ENCODE measurements around the gene FARS2. TPM values are rescaled to one million over a fixed set of nuclear protein-coding genes. Genes with fewer than 3 reads are reported as not detected.

Gene FARS2
- polyA plus RNA-seq, 1 of the 3 experiments (the other 2 are of a cell fraction), result 12.5 TPM

- Histone ChIP-seq H2AFZ (ENCODE audit: low read depth) (peak overlapping the region; percentile 7; the same call in 1 of the 2 replicates), H3K4me2 (peak overlapping the region; percentile 69), H3F3A (replicated peaks; ENCODE audit: insufficient read depth) (peaks cover 41% of the 10 kb centered on the region), H3K9me2 (no peaks in the 10 kb centered on the region), H3K79me2 (ENCODE audit: insufficient read depth) (peaks cover 9% of the 10 kb centered on the region), H3K9me3 (no peaks in the 10 kb centered on the region), H4K20me1 (ENCODE audit: insufficient read depth) (no peaks in the 10 kb centered on the region), H3K27me3 (ENCODE audit: insufficient read depth) (no peaks in the 10 kb centered on the region), H3K36me3 (replicated peaks in 1 of 2; ENCODE audit: control insufficient read depth in 1 of 2, insufficient read depth in 2 of 2, low read length in 1 of 2) (no peaks in the 10 kb centered on the region), H3K4me3 (ENCODE audit: low read depth in 2 of 2, low read length in 1 of 2) (peak overlapping the region; percentile 27 to 48), H3K9ac (peak overlapping the region; percentile 67; the same call in 1 of the 2 replicates), H3K27ac (ENCODE audit: low read depth in 2 of 2, low read length in 1 of 2) (peak overlapping the region; percentile 83 to 94), H3K4me1 (ENCODE audit: control insufficient read depth in 1 of 2, insufficient read depth in 2 of 2, low read depth in 1 of 2, low read length in 1 of 2) (peaks cover 0 to 37% of the 10 kb centered on the region in 2 experiments; a peak in 3 of 4 replicates)
- WGBS (ENCODE audit: low lambda C conversion rate), result 13% methylated on average over 10 of the region's 10 CpGs
- ChIA-PET POLR2A (no interaction called here), CTCF (no interaction called here)
- peak; percentile 10 for DNase-seq
- no peak for TF ChIP-seq RAD21 (IDR thresholded peaks at IDR 0.05; ENCODE audit: low read length)
- 0 out of 2 replicates have a peak, but pooled peaks have one; percentile 20 for TF ChIP-seq SIN3A (IDR thresholded peaks at IDR 0.05; ENCODE audit: borderline replicate concordance, low read depth, low read length)
- TF ChIP-seq MEF2A (IDR thresholded peaks at IDR 0.05; ENCODE audit: borderline replicate concordance, low read depth), result peak; percentile 71
- no peak for TF ChIP-seq GATA2 (CRISPR knock-in tag; IDR thresholded peaks at IDR 0.05)
- no peak for TF ChIP-seq FOXJ3 (CRISPR knock-in tag; IDR thresholded peaks at IDR 0.05)
- no peak for TF ChIP-seq GABPA (IDR thresholded peaks at IDR 0.05; ENCODE audit: low read depth)
- TF ChIP-seq NFIC (IDR thresholded peaks at IDR 0.05; ENCODE audit: borderline replicate concordance), result peak; percentile 62
- TF ChIP-seq FOSL2 (IDR thresholded peaks at IDR 0.05; ENCODE audit: borderline replicate concordance, low read depth), result peak; percentile 82
- no peak for TF ChIP-seq YY1 (IDR thresholded peaks at IDR 0.05; ENCODE audit: low read depth)
- peak; percentile 94 for TF ChIP-seq TCF12 (IDR thresholded peaks at IDR 0.05)
- TF ChIP-seq MXI1 (IDR thresholded peaks at IDR 0.05; ENCODE audit: low read depth, low read length), result no peak
- no peak for TF ChIP-seq SMC3 (IDR thresholded peaks at IDR 0.05; ENCODE audit: low read depth, low read length)
- peak; percentile 82 for TF ChIP-seq RXRA (IDR thresholded peaks at IDR 0.05; ENCODE audit: borderline replicate concordance, low read depth)
- no peak for TF ChIP-seq RCOR1 (IDR thresholded peaks at IDR 0.05; ENCODE audit: low read length)
- no peak for TF ChIP-seq TAF1 (IDR thresholded peaks at IDR 0.05; ENCODE audit: borderline replicate concordance, low read depth, low read length)
- no peak for TF ChIP-seq ZBTB33 (IDR thresholded peaks at IDR 0.05; ENCODE audit: borderline replicate concordance, low read depth)
- no peak for TF ChIP-seq USF2 (IDR thresholded peaks at IDR 0.05; ENCODE audit: borderline replicate concordance, low read depth, low read length)
- peak; percentile 81; the same call in 1 of the 2 replicates for TF ChIP-seq TEAD4 (IDR thresholded peaks at IDR 0.05; ENCODE audit: borderline replicate concordance, insufficient read depth)
- TF ChIP-seq POLR2AphosphoS5 (IDR thresholded peaks at IDR 0.05; ENCODE audit: low read depth, low read length), result peak; percentile 60; the same call in 1 of the 2 replicates
- TF ChIP-seq RFX5 (IDR thresholded peaks at IDR 0.05; ENCODE audit: low read length), result no peak
- TF ChIP-seq NRF1 (IDR thresholded peaks at IDR 0.05; ENCODE audit: low read depth, low read length), result no peak
- TF ChIP-seq EZH2phosphoT487 (IDR thresholded peaks at IDR 0.05; ENCODE audit: borderline replicate concordance, low read depth), result no peak
- TF ChIP-seq REST (IDR thresholded peaks at IDR 0.05; ENCODE audit: low read depth, low read length), result peak; percentile 27; the same call in 1 of the 2 replicates
- TF ChIP-seq CHD2 (IDR thresholded peaks at IDR 0.05; ENCODE audit: low read length, partially characterized antibody), result no peak
- no peak for TF ChIP-seq CTCF (IDR thresholded peaks at IDR 0.05)
- TF ChIP-seq FOXM1 (IDR thresholded peaks at IDR 0.05; ENCODE audit: low read depth), result peak; percentile 77; the same call in 1 of the 2 replicates
These were observed 236.7 kb downstream of the FARS2 start for GRCh38 chr6:5497896-5498578.
